ENCODE data around the gene HAL.
"Not testable (repeated sequence)": the region's sequence is repeated elsewhere in the genome, so short reads cannot be mapped to it uniquely, and the experiment has no call there.

HAL gene

DNA sequence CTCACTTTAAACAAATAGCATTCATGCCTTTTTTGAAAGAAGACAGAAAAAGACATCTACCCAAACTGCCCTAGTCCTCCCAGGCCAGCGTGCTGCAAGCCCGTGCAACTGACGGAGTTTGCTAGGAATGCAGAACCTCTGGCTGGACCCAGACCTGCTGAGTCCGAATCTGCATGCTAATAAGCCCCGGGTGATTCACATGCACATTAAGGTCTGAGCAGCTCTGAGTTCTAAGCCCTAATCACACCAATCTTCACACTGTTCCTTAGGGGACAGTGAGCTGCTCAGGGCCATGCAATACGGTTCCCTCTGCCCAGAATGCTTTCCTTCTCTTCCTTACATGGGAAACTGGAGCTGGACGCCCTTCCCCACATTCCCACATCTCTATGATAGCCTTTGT is 25.2 kb downstream of the HAL start:
- Histone ChIP-seq H3K4me2 (ENCODE audit: low read length) (no peak overlapping the region), H3K9ac (ENCODE audit: low read depth, low read length) (no peak overlapping the region), H3K36me3 (ENCODE audit: insufficient read depth, low read length) (no peaks in the 10 kb centered on the region), H3K4me3 (ENCODE audit: low read length) (no peak overlapping the region), H3K9me3 (replicated peaks; ENCODE audit: low read length) (no peaks in the 10 kb centered on the region), H3K4me1 (ENCODE audit: control insufficient read depth, insufficient read depth, low read length) (no peaks in the 10 kb centered on the region), H3K27me3 (ENCODE audit: control insufficient read depth, insufficient read depth, low read length) (no peaks in the 10 kb centered on the region)

DNA sequence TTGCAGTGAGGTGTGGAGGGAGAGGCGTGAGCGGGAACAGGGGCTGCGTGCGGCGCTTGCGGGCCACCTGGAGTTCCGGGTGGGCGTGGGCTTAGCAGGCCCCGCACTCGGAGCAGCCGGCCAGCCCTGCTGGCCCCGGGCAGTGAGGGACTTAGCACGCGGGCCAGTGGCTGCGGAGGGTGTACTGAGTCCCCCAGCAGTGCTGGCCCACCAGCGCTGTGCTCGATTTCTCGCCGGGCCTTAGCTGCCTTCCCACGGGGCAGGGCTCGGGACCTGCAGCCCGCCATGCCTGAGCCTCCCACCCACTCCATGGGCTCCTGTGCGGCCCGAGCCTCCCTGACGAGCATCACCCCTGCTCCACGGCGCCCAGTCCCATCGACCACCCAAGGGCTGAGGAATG is 27.0 kb downstream of the HAL start:
- H3K36me3 ChIP-seq (ENCODE audit: insufficient read depth, low read length); H3K4me3 ChIP-seq (ENCODE audit: low read length); H3K4me2 ChIP-seq (ENCODE audit: low read length); H3K9ac ChIP-seq (ENCODE audit: low read depth, low read length); H3K4me1 ChIP-seq (ENCODE audit: control insufficient read depth, insufficient read depth, low read length); H3K9me3 ChIP-seq (replicated peaks; ENCODE audit: low read length); H3K27me3 ChIP-seq (ENCODE audit: control insufficient read depth, insufficient read depth, low read length): not testable (repeated sequence)

DNA sequence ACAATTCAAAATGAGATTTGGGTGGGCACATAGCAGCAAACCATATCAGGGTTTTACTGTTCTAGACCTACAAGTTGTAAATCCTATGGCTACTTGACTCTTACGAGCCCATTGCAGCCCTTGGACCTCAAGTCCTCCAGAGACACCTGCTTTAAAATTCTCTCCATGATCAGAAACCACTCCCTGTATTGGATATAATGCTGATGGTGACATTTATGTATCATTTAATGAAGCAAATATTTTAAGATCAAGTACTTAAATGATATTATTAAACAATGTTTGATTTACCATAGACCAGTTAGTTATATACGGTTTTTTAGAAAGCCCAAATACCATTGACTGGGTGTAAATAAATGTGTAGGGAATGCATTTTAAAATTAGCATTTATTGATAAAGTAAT is 28.8 kb downstream of the HAL start:
- Histone ChIP-seq H3K9ac (ENCODE audit: low read depth, low read length) (no peak overlapping the region), H3K4me2 (ENCODE audit: low read length) (no peak overlapping the region), H3K4me1 (ENCODE audit: control insufficient read depth, insufficient read depth, low read length) (no peaks in the 10 kb centered on the region), H3K27me3 (ENCODE audit: control insufficient read depth, insufficient read depth, low read length) (peaks cover 5% of the 10 kb centered on the region), H3K4me3 (ENCODE audit: low read length) (no peak overlapping the region), H3K9me3 (replicated peaks; ENCODE audit: low read length) (no peaks in the 10 kb centered on the region), H3K36me3 (ENCODE audit: insufficient read depth, low read length) (no peaks in the 10 kb centered on the region)

DNA sequence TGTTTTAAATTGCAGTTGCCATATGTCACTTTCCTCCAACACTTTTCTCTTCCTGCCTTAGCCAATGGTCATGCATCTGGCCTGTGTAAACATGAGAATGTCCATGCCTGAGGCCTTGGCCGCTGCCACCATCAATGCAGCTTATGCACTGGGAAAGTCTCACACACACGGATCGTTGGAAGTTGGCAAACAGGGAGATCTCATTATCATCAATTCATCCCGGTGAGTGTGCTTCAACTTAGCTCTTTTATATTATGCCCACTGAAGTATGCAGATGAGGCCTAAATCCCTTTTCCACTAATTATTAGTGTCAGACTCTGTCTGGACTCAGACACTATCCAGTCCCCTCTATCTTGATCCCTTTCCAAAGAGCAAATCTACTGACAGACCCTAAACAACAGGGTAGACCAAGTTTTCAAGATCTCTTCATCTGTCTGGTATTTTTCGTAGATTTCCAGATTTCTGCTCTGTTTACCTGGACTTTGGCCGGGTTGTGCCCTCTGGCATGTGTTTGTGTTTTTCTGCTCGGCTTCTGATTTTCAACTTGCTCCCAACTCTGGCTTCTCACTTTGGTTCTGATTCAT is 29.8 kb downstream of the HAL start:
- no peaks in the 10 kb centered on the region for H3K4me1 ChIP-seq (ENCODE audit: control insufficient read depth, insufficient read depth, low read length)
- no peaks in the 10 kb centered on the region for H3K36me3 ChIP-seq (ENCODE audit: insufficient read depth, low read length)
- H3K9me3 ChIP-seq (replicated peaks; ENCODE audit: low read length): no peaks in the 10 kb centered on the region
- no peak overlapping the region for H3K4me3 ChIP-seq (ENCODE audit: low read length)
- H3K9ac ChIP-seq (ENCODE audit: low read depth, low read length): no peak overlapping the region
- peaks cover 9% of the 10 kb centered on the region for H3K27me3 ChIP-seq (ENCODE audit: control insufficient read depth, insufficient read depth, low read length)
- H3K4me2 ChIP-seq (ENCODE audit: low read length): no peak overlapping the region

DNA sequence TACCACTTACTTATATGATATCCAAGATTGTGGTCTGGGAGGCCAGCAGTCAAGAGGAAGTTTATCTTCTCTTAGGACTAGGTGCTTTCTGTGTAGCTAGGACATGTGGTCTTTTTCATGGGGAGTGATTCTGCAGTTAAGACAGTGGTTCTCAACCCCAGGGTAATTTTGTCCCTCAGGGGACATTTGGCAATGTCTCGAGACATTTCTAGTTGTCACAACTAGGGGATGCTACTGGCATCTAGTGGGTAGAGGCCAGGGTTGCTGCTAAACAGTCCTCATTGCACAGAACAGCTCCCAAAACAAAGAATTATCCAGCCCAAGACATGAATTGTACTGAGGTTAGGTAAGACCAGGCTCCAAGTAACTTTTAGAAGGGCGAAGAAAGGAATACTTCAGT is 33.0 kb downstream of the HAL start:
- no peak overlapping the region for H3K9ac ChIP-seq (ENCODE audit: low read depth, low read length)
- H3K4me1 ChIP-seq (ENCODE audit: control insufficient read depth, insufficient read depth, low read length): no peaks in the 10 kb centered on the region
- H3K27me3 ChIP-seq (ENCODE audit: control insufficient read depth, insufficient read depth, low read length): peaks cover 19% of the 10 kb centered on the region
- no peak overlapping the region for H3K4me3 ChIP-seq (ENCODE audit: low read length)
- no peak overlapping the region for H3K4me2 ChIP-seq (ENCODE audit: low read length)
- no peaks in the 10 kb centered on the region for H3K36me3 ChIP-seq (ENCODE audit: insufficient read depth, low read length)
- no peaks in the 10 kb centered on the region for H3K9me3 ChIP-seq (replicated peaks; ENCODE audit: low read length)

DNA sequence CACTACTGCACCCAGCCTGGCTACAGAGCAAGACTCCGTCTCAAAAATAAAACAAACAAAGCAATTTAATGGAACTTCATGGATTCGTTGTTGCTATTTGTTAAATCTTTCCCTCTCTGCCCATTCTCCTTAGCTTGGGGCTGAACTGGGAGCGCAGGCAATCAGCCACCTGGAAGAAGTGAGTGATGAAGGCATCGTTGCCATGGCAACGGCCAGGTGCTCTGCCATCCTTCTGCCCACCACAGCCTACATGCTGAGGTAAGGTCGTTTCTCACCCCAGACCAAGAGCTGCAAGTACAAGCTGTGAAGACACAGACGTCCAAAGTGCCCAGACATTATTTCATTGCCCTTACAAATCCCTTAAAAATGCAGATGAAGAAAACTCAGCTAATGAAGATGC is 33.9 kb downstream of the HAL start:
- Histone ChIP-seq H3K4me1 (ENCODE audit: control insufficient read depth, insufficient read depth, low read length) (no peaks in the 10 kb centered on the region), H3K36me3 (ENCODE audit: insufficient read depth, low read length) (no peaks in the 10 kb centered on the region), H3K4me2 (ENCODE audit: low read length) (no peak overlapping the region), H3K4me3 (ENCODE audit: low read length) (no peak overlapping the region), H3K9ac (ENCODE audit: low read depth, low read length) (no peak overlapping the region), H3K27me3 (ENCODE audit: control insufficient read depth, insufficient read depth, low read length) (peaks cover 19% of the 10 kb centered on the region), H3K9me3 (replicated peaks; ENCODE audit: low read length) (no peaks in the 10 kb centered on the region)

DNA sequence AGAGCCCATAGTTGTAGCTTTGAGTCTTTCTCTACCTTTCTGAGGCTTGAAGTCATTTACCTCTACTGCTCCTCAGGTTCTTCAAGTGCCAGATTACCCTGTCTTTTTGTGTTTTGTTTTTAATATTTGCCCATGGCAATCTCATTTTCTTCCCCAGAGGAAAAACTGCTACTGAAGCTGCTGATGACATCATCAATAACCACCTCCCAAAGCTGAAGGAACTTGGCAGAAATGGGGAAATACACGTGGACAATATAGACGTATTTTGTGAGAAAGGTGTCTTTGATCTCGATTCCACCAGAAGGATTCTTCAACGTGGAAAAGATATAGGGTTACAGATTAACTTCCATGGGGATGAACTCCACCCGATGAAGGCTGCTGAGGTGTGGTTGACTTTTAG is 35.9 kb downstream of the HAL start:
- H3K4me2 ChIP-seq (ENCODE audit: low read length): no peak overlapping the region

DNA sequence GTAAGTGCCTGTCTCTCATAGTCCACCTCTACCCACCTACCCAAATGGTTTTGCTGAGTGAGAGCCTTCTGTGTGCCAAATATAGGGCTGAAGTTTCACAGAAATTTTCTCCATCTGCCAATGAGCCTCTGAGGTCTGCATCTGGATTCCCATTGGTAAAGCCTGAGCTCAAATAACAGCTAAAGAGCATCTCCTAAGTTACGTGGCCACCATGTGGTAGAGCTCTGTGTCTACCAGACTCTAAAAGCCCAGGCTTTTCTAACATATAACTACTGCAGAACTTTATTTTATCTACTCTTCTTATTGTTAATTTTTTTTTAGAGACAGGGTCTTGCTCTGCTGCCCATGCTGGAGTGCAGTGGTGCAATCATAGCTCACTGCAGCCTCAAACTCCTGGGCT is 37.0 kb downstream of the HAL start:
- H3K36me3 ChIP-seq (ENCODE audit: insufficient read depth, low read length): no peaks in the 10 kb centered on the region
- H3K9me3 ChIP-seq (replicated peaks; ENCODE audit: low read length): no peaks in the 10 kb centered on the region
- H3K9ac ChIP-seq (ENCODE audit: low read depth, low read length): no peak overlapping the region
- H3K27me3 ChIP-seq (ENCODE audit: control insufficient read depth, insufficient read depth, low read length): peaks cover 24% of the 10 kb centered on the region
- no peaks in the 10 kb centered on the region for H3K4me1 ChIP-seq (ENCODE audit: control insufficient read depth, insufficient read depth, low read length)
- no peak overlapping the region for H3K4me2 ChIP-seq (ENCODE audit: low read length)
- H3K4me3 ChIP-seq (ENCODE audit: low read length): no peak overlapping the region

More for the DNA sequence above, 35.9 kb downstream of the HAL start:
- no peaks in the 10 kb centered on the region for H3K4me1 ChIP-seq (ENCODE audit: control insufficient read depth, insufficient read depth, low read length)
- no peaks in the 10 kb centered on the region for H3K9me3 ChIP-seq (replicated peaks; ENCODE audit: low read length)
- no peak overlapping the region for H3K4me3 ChIP-seq (ENCODE audit: low read length)
- H3K36me3 ChIP-seq (ENCODE audit: insufficient read depth, low read length): no peaks in the 10 kb centered on the region
- no peak overlapping the region for H3K9ac ChIP-seq (ENCODE audit: low read depth, low read length)
- H3K27me3 ChIP-seq (ENCODE audit: control insufficient read depth, insufficient read depth, low read length): peaks cover 19% of the 10 kb centered on the region

DNA sequence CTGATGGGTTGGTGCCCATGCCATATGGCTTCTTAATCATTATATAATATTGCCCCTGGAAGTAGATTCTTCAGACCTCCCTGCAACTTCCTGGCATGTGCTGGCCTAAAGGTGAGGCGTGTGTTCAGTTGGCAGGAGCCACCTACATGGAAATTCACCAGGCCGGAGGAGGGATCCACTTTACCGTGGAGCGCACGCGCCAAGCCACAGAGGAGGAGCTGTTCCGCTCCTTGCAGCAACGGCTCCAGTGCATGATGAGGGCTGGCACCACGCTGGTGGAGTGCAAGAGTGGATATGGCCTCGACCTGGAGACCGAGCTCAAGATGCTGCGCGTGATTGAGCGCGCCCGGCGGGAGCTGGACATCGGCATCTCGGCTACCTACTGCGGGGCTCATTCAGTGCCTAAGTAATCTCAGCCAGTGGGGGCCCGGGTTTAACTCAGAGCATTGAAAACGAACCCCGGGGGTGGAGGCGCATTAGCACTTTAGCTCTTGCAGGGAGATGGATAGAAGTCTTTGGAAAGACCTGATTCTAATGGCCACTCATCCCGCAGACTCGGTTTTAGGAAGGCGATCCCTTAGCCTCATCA is 39.5 kb downstream of the HAL start:
- Histone ChIP-seq H3K27me3 (ENCODE audit: control insufficient read depth, insufficient read depth, low read length) (peaks cover 28% of the 10 kb centered on the region), H3K36me3 (ENCODE audit: insufficient read depth, low read length) (no peaks in the 10 kb centered on the region), H3K4me3 (ENCODE audit: low read length) (no peak overlapping the region), H3K9me3 (replicated peaks; ENCODE audit: low read length) (no peaks in the 10 kb centered on the region), H3K4me2 (ENCODE audit: low read length) (no peak overlapping the region), H3K4me1 (ENCODE audit: control insufficient read depth, insufficient read depth, low read length) (no peaks in the 10 kb centered on the region), H3K9ac (ENCODE audit: low read depth, low read length) (no peak overlapping the region)

DNA sequence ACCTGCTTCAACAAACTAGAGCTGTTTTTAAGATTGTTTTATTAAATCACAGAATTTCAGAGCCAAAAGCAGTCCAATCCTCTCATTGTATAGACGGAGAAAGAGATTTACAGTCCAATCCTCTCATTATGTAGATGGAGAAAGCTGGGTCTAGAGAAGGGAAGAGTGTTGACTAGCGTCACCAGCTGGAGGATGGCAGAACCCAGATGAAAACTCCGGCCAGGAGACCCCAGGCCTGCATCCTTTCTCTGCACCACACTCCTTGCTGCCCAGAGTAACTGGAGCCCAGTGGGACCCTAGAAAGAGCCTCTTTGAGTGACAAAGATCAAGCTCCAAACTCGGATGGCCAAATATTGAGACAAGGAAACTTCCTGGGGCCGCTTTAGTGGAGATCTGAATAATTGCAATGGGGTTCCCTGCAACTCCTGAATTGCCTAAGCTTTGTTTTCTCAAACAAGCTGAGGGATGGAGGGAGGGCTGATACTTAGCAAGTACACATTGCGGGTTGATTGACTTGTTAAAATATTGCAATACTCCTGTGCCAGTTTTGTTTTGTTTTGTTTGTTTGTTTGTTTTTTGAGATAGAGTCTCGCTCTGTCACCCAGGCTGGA is 40.5 kb downstream of the HAL start:
- Histone ChIP-seq H3K27me3 (ENCODE audit: control insufficient read depth, insufficient read depth, low read length) (peaks cover 25% of the 10 kb centered on the region), H3K4me1 (ENCODE audit: control insufficient read depth, insufficient read depth, low read length) (no peaks in the 10 kb centered on the region), H3K4me2 (ENCODE audit: low read length) (no peak overlapping the region), H3K36me3 (ENCODE audit: insufficient read depth, low read length) (no peaks in the 10 kb centered on the region), H3K9ac (ENCODE audit: low read depth, low read length) (no peak overlapping the region), H3K4me3 (ENCODE audit: low read length) (no peak overlapping the region), H3K9me3 (replicated peaks; ENCODE audit: low read length) (no peaks in the 10 kb centered on the region)

DNA sequence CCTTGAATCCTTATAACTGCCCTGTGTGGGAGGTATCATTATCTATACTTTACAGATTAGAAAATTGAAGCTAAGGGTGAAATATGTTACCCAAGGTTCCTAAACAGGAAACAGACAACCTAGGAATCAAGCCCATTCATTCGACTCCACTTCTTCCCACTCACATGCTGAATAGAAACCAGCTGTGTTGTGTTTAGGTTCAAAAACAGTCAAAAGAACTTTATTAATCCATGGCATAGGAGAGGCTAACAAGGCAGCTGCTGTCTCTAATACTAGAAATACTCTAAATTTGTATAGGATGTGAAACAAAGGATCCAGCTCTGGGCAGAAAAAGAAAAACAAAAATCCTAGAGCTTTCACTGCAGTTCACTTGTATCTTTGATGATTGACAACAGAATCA is 43.1 kb downstream of the HAL start:
- Histone ChIP-seq H3K9ac (ENCODE audit: low read depth, low read length) (no peak overlapping the region), H3K4me1 (ENCODE audit: control insufficient read depth, insufficient read depth, low read length) (no peaks in the 10 kb centered on the region), H3K9me3 (replicated peaks; ENCODE audit: low read length) (no peaks in the 10 kb centered on the region), H3K36me3 (ENCODE audit: insufficient read depth, low read length) (no peaks in the 10 kb centered on the region), H3K4me2 (ENCODE audit: low read length) (no peak overlapping the region), H3K4me3 (ENCODE audit: low read length) (no peak overlapping the region), H3K27me3 (ENCODE audit: control insufficient read depth, insufficient read depth, low read length) (peaks cover 34% of the 10 kb centered on the region)

DNA sequence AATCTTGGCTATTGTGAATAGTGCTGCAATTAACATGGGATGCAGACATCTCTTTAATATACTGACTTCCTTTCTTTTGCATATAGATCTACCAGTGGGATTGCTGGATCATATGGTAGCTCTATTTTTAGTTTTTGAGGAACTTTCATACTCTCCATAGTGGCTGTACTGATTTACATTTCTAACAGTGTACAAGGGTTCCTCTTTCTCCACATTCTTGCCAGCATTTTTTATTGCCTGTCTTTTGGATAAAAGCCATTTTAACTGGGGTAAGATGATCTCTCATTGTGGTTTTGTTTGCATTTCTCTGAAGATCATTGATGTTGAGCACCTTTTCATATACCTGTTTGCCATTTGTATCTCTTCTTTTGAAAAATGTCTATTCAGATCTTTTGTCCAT is 44.6 kb downstream of the HAL start:
- H3K27me3 ChIP-seq (ENCODE audit: control insufficient read depth, insufficient read depth, low read length): peaks cover 34% of the 10 kb centered on the region
- no peaks in the 10 kb centered on the region for H3K9me3 ChIP-seq (replicated peaks; ENCODE audit: low read length)
- no peaks in the 10 kb centered on the region for H3K36me3 ChIP-seq (ENCODE audit: insufficient read depth, low read length)
- H3K4me1 ChIP-seq (ENCODE audit: control insufficient read depth, insufficient read depth, low read length): no peaks in the 10 kb centered on the region
- H3K4me2 ChIP-seq (ENCODE audit: low read length): no peak overlapping the region
- no peak overlapping the region for H3K9ac ChIP-seq (ENCODE audit: low read depth, low read length)
- no peak overlapping the region for H3K4me3 ChIP-seq (ENCODE audit: low read length)
